HepG2 (cell line): ENCODE data around the gene KLF16.
"Not testable (repeated sequence)": the region's sequence is repeated elsewhere in the genome, so short reads cannot be mapped to it uniquely, and the experiment has no call there.

Source experiments
- ATF1 ChIP-seq: IDR thresholded peaks from 2 replicates; pipeline ENCODE4 v1.6.1; 2016; ENCODE audit warnings: mild to moderate bottlenecking, control low read depth
- FOXM1 ChIP-seq: sonication (generic); formaldehyde crosslinking; IDR thresholded peaks from 2 replicates; pipeline ENCODE4 v1.5.0; 2020; ENCODE audit warnings: missing genetic modification reagents
- MXI1 ChIP-seq: IDR thresholded peaks from 3 replicates; pipeline ENCODE4 v1.6.1; 2012; ENCODE audit warnings: low read depth, low read length, inconsistent platforms, borderline replicate concordance
- NFRKB ChIP-seq: fragments of 450-650 bp; IDR thresholded peaks from 2 replicates; pipeline ENCODE4 v1.6.1; 2017
- PAX8 ChIP-seq: sonication (generic); formaldehyde crosslinking; IDR thresholded peaks from 2 replicates; pipeline ENCODE4 v1.8.0; 2022; ENCODE audit warnings: mild to moderate bottlenecking, missing genetic modification reagents, borderline replicate concordance
- POLR2A ChIP-seq, 2 experiments: IDR thresholded peaks; 2 replicates each; pipeline ENCODE4 v1.6.1; 2011; ENCODE audit warnings: low read depth in 2 of 2, low read length in 2 of 2, mild to moderate bottlenecking in 1 of 2, moderate library complexity in 1 of 2; ENCODE audit not compliant: insufficient read depth in 1 of 2
- POLR2AphosphoS5 ChIP-seq: IDR thresholded peaks from 2 replicates; pipeline ENCODE4 v1.6.1; 2012; ENCODE audit warnings: low read depth, low read length
- TAF1 ChIP-seq: sonication (generic); formaldehyde crosslinking; IDR thresholded peaks from 2 replicates; pipeline ENCODE4 v1.4.0; 2020; ENCODE audit warnings: missing genetic modification reagents
- ZNF792 ChIP-seq: IDR thresholded peaks from 2 replicates; pipeline ENCODE4 v1.6.1; 2016
- TF ChIP-seq, protein P1 (sequence below): sonication (generic); formaldehyde crosslinking; IDR thresholded peaks from 2 replicates; pipeline ENCODE4 v1.4.0; 2020; ENCODE audit warnings: missing genetic modification reagents

GRCh38 chr19:1875265-1875645, 11.9 kb upstream of the KLF16 start:
- not testable (repeated sequence) for TF ChIP-seq ZNF792 (CRISPR knock-in tag); MXI1; TAF1; POLR2AphosphoS5; NFRKB; POLR2A (IDR thresholded peaks at IDR 0.05; ENCODE audit: insufficient read depth in 1 of 2, low read depth in 2 of 2, low read length in 2 of 2); FOXM1 (CRISPR knock-in tag); ATF1 (CRISPR knock-in tag); PAX8 (CRISPR knock-in tag)
- TF ChIP-seq, protein P1, sequence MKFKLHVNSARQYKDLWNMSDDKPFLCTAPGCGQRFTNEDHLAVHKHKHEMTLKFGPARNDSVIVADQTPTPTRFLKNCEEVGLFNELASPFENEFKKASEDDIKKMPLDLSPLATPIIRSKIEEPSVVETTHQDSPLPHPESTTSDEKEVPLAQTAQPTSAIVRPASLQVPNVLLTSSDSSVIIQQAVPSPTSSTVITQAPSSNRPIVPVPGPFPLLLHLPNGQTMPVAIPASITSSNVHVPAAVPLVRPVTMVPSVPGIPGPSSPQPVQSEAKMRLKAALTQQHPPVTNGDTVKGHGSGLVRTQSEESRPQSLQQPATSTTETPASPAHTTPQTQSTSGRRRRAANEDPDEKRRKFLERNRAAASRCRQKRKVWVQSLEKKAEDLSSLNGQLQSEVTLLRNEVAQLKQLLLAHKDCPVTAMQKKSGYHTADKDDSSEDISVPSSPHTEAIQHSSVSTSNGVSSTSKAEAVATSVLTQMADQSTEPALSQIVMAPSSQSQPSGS (CRISPR knock-in tag) = not testable (repeated sequence)
